HAP-1 (cell line): ENCODE measurements around the gene INPP4A.

Experiments
- DNase-seq, 2 experiments: peaks; one replicate each; pipeline ENCODE4 v3.0.0-alpha.2; 2016 to 2020; ENCODE audit warnings: low spot score in 2 of 2
- H3K27me3 ChIP-seq: fragments of 250-450 bp; sonication (Bioruptor Pico); 2 replicates; pipeline ENCODE4 v1.5.1; 2020; ENCODE audit warnings: low read depth, mild to moderate bottlenecking, moderate library complexity
- H3K36me3 ChIP-seq: fragments of 250-450 bp; sonication (Bioruptor Pico); replicated peaks from 2 replicates; pipeline ENCODE4 v1.5.1; 2020; ENCODE audit warnings: mild to moderate bottlenecking
- H3K4me1 ChIP-seq: fragments of 250-450 bp; sonication (Bioruptor Pico); 2 replicates; pipeline ENCODE4 v1.5.1; 2020; ENCODE audit warnings: mild to moderate bottlenecking
- H3K4me3 ChIP-seq: fragments of 250-450 bp; sonication (Bioruptor Pico); 2 replicates; pipeline ENCODE4 v1.5.1; 2020; ENCODE audit warnings: mild to moderate bottlenecking, moderate library complexity
- H3K9me3 ChIP-seq: fragments of 250-450 bp; sonication (Bioruptor Pico); 2 replicates; pipeline ENCODE4 v1.5.1; 2020; ENCODE audit warnings: mild to moderate bottlenecking, moderate library complexity
- in situ Hi-C: fragments of 300-500 bp; cut with MboI; formaldehyde crosslinking; loops from 3 replicates; pipeline ENCODE4 v1.14.3; 2020; ENCODE audit warnings: low sequenced_read_pairs, inconsistent platforms, mixed read lengths

INPP4A gene

GRCh38 chr2:98565941-98566340 lies 121.3 kb downstream of the INPP4A start:
- DNase-seq: no peak
- H3K9me3 ChIP-seq: no peaks in the 10 kb centered on the region
- no peaks in the 10 kb centered on the region for H3K27me3 ChIP-seq
- in situ Hi-C loops: no loop called here
- H3K4me1 ChIP-seq: no peaks in the 10 kb centered on the region
- H3K36me3 ChIP-seq: peaks cover 27% of the 10 kb centered on the region
- no peak overlapping the region for H3K4me3 ChIP-seq

GRCh38 chr2:98568161-98568956 lies 123.7 kb downstream of the INPP4A start:
- H3K4me1 ChIP-seq: no peaks in the 10 kb centered on the region
- H3K4me3 ChIP-seq: no peak overlapping the region
- H3K36me3 ChIP-seq: peaks cover 33% of the 10 kb centered on the region
- H3K27me3 ChIP-seq: no peaks in the 10 kb centered on the region
- in situ Hi-C loops: no loop called here
- DNase-seq: no peak
- no peaks in the 10 kb centered on the region for H3K9me3 ChIP-seq

DNA sequence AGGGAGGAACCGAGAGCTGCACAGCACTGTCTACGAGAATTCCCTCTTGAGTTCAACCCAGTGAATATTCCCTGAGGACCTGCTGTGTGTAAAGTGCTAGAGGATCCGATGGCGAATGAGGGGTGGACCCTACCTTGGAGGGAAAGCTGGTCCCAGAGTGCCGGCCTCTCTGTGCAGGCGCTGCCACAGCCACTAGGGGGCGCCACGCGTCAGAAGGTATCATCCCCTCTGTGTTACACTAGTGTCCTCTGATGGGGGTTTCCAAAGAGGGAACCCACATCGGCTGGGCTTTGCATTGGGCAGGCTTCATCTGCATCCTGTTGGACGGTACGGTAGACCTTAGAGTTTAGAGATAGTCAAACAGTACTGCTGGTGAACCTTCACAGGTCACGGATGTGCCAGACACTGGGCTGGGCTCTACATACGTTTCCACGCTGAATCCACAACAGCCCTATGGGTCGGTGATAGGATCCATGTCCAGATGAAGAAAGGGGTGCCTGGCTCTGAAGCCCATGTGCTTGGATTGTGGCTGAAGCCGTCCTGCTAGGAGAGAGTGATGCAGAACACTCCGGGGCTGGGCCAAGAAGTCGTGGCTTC lies 124.6 kb downstream of the INPP4A start:
- no peaks in the 10 kb centered on the region for H3K27me3 ChIP-seq
- peak in 1 of 2 experiments; percentile 77 for DNase-seq
- H3K36me3 ChIP-seq: peaks cover 33% of the 10 kb centered on the region
- in situ Hi-C loops: no loop called here
- no peak overlapping the region for H3K4me3 ChIP-seq
- H3K4me1 ChIP-seq: no peaks in the 10 kb centered on the region
- H3K9me3 ChIP-seq: no peaks in the 10 kb centered on the region

GRCh38 chr2:98569915-98570314 lies 125.3 kb downstream of the INPP4A start:
- DNase-seq: no peak
- Histone ChIP-seq H3K4me1 (no peaks in the 10 kb centered on the region), H3K36me3 (peaks cover 28% of the 10 kb centered on the region), H3K4me3 (no peak overlapping the region), H3K9me3 (no peaks in the 10 kb centered on the region), H3K27me3 (no peaks in the 10 kb centered on the region)
- in situ Hi-C loops: no loop called here

DNA sequence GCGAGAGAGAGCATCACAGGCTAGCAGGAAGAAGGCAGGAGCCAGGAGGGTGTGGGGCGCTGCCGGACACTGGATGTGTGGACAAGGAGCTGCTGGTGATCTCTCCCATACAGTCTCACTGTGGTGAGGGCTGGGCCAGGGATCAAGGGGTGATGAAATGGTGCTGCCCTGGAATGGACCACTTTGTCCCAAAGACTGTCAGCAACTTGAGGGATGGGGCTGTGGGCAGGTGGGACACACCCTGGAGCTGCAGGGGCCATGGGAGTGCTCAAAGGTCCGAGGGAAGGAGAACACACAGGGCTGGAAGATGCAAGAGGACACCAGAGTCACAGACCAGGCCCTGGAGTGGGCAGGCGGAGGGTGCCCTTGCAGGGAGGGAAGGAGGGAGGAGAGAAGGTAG lies 125.7 kb downstream of the INPP4A start:
- H3K4me3 ChIP-seq: no peak overlapping the region
- in situ Hi-C loops: no loop called here
- no peak for DNase-seq
- H3K27me3 ChIP-seq: no peaks in the 10 kb centered on the region
- no peaks in the 10 kb centered on the region for H3K9me3 ChIP-seq
- no peaks in the 10 kb centered on the region for H3K4me1 ChIP-seq
- peaks cover 24% of the 10 kb centered on the region for H3K36me3 ChIP-seq

DNA sequence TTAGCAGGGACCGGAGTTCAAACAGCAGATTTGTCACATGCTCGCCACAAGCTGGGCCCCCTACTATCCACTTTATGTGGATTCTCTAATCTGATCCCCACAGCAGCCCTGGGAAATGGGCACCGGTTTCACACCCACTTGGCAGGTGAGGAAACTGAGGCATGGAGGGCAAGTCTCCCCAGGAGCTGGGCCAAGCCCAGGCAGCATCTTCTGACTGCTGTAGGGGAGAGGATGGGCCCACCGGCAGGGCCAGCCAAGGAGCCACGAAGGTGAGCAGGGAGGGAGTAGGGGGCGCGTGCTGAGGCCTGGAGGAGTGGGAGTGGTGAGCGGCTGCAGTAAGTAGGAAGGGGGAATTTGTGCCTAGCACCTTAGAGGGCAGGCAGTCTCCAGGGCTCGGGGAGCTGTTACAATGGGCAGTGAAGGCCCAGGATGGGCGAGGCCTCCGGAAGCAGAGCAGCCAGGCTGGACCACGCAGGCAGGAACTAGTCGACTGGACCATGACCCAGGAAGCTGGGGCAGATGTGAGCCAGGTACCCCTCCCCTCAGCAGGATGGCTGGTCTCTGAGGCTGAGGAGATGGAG lies 126.6 kb downstream of the INPP4A start:
- H3K4me3 ChIP-seq: no peak overlapping the region
- in situ Hi-C loops: no loop called here

DNA sequence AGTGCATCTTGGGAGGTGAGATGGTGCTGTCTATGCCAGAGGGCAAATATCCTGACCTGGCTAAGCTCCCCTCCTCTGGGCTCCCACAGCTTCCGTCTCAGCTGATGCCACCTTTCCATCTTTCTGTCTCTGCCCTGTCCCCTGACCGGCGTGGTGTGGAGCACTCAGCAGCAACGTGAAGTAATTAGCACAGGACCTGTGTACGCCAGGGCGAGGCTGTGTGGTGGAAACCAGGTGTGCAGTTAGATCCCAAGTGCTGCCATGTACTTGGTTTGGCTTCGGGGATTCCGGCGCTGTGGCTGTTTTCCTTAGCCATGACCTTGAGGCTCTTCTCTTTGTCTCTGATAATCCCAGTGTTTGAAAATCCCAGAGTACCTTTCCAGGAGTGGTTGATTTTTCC lies 127.1 kb downstream of the INPP4A start:
- no peaks in the 10 kb centered on the region for H3K9me3 ChIP-seq
- no peak overlapping the region for H3K4me3 ChIP-seq
- in situ Hi-C loops: no loop called here
- no peaks in the 10 kb centered on the region for H3K27me3 ChIP-seq
- H3K4me1 ChIP-seq: no peaks in the 10 kb centered on the region
- DNase-seq: no peak
- peaks cover 24% of the 10 kb centered on the region for H3K36me3 ChIP-seq

More for the DNA sequence above, 126.6 kb downstream of the INPP4A start:
- no peaks in the 10 kb centered on the region for H3K4me1 ChIP-seq
- H3K36me3 ChIP-seq: peaks cover 24% of the 10 kb centered on the region
- no peaks in the 10 kb centered on the region for H3K27me3 ChIP-seq
- DNase-seq: no peak
- H3K9me3 ChIP-seq: no peaks in the 10 kb centered on the region

- in situ Hi-C loops: no loop called here
- no peaks in the 10 kb centered on the region for H3K9me3 ChIP-seq
- DNase-seq: no peak
- no peaks in the 10 kb centered on the region for H3K4me1 ChIP-seq
- H3K27me3 ChIP-seq: no peaks in the 10 kb centered on the region
- H3K36me3 ChIP-seq: peaks cover 24% of the 10 kb centered on the region
- no peak overlapping the region for H3K4me3 ChIP-seq
Measured at GRCh38 chr2:98572211-98572610, 127.6 kb downstream of the INPP4A start.

DNA sequence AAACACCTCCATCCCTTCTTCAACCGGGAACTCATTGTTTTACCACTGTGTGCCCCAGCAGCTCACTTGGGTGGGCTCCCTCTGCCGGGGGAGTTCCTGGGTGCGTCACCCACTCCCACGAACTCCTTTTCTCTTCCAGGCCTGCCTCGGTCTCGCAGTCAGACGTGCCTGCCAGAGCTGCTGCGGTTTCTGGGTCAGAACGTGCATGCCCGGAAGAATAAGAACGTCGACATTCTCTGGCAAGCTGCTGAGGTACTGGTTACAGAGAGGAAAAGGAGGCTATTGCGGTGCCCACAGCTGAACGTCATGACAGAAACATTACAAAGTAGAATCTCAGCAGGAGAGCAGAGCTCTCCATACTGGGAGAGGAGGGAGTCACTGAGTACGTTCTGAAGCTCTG lies 128.0 kb downstream of the INPP4A start:
- in situ Hi-C loops: no loop called here
- Histone ChIP-seq H3K4me3 (no peak overlapping the region), H3K9me3 (no peaks in the 10 kb centered on the region), H3K36me3 (peaks cover 24% of the 10 kb centered on the region), H3K4me1 (no peaks in the 10 kb centered on the region), H3K27me3 (no peaks in the 10 kb centered on the region)
- DNase-seq: no peak

- H3K27me3 ChIP-seq: no peaks in the 10 kb centered on the region
- in situ Hi-C loops: no loop called here
- peaks cover 19% of the 10 kb centered on the region for H3K36me3 ChIP-seq
- H3K4me1 ChIP-seq: no peaks in the 10 kb centered on the region
- peak in 1 of 2 experiments; percentile 3 for DNase-seq
- H3K9me3 ChIP-seq: no peaks in the 10 kb centered on the region
- no peak overlapping the region for H3K4me3 ChIP-seq
Measured at GRCh38 chr2:98573426-98573825, 128.8 kb downstream of the INPP4A start.

GRCh38 chr2:98576666-98577312 lies 132.1 kb downstream of the INPP4A start:
- H3K9me3 ChIP-seq: no peaks in the 10 kb centered on the region
- in situ Hi-C loops: no loop called here
- no peaks in the 10 kb centered on the region for H3K27me3 ChIP-seq
- no peak overlapping the region for H3K4me3 ChIP-seq
- H3K4me1 ChIP-seq: no peaks in the 10 kb centered on the region
- no peak for DNase-seq
- peaks cover 7% of the 10 kb centered on the region; the same call in 1 of the 2 replicates for H3K36me3 ChIP-seq

DNA sequence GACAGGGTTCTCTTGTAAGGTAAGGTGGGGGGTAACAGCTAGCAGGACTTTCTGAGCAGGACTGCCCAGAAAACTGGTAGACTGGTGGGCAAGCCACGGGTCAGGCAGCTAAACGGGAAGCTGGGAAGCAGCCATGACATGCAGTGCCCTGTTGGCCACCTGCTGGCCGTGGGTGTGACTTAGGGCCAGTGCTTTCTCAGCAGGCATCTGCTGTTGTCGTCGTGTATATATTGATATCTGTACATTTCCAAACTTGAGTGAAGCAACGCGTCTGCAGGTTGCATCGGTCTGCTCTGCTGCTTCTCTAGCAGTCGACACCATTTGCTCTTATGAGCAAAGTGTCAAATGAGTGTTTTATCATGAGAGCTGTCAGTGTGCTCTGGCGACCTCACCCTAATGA lies 132.7 kb downstream of the INPP4A start:
- H3K36me3 ChIP-seq: peaks cover 10% of the 10 kb centered on the region; the same call in 1 of the 2 replicates
- in situ Hi-C loops: no loop called here
- DNase-seq: no peak
- H3K9me3 ChIP-seq: no peaks in the 10 kb centered on the region
- no peaks in the 10 kb centered on the region for H3K27me3 ChIP-seq
- H3K4me1 ChIP-seq: no peaks in the 10 kb centered on the region
- H3K4me3 ChIP-seq: no peak overlapping the region

- H3K9me3 ChIP-seq: no peaks in the 10 kb centered on the region
- in situ Hi-C loops: no loop called here
- no peaks in the 10 kb centered on the region for H3K4me1 ChIP-seq
- no peaks in the 10 kb centered on the region for H3K27me3 ChIP-seq
- peaks cover 4% of the 10 kb centered on the region; the same call in 1 of the 2 replicates for H3K36me3 ChIP-seq
- DNase-seq: no peak
- H3K4me3 ChIP-seq: no peak overlapping the region
Measured at GRCh38 chr2:98578231-98578630, 133.6 kb downstream of the INPP4A start.

DNA sequence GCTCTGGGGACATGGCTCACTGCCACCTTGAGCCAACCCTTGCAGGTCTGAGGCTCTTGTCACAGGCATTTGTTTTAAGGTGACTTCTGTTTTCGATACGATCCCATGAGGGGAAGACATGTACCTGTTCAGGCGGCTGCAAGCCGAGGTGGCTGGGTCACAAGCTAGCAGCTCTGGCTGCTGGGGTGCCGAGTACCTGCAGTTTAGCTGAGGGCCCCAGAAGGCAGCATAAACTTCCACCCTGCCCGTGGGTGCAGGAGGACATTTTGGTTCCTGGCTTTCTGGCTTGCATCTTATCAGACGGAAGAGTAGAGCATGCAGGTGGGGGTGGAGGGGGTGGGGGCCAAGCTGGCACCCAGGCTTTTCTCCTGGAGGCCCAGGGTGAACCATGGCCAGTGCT lies 135.3 kb downstream of the INPP4A start:
- no peaks in the 10 kb centered on the region for H3K27me3 ChIP-seq
- no peak for DNase-seq
- no peaks in the 10 kb centered on the region for H3K9me3 ChIP-seq
- no peaks in the 10 kb centered on the region for H3K4me1 ChIP-seq
- no peak overlapping the region for H3K4me3 ChIP-seq
- peaks cover 4% of the 10 kb centered on the region; the same call in 1 of the 2 replicates for H3K36me3 ChIP-seq
- in situ Hi-C loops: no loop called here
